MM.1S (cell line): ENCODE results near the gene SGCG.

ENCODE experiments used
- DNase-seq: peaks from one replicate; pipeline ENCODE4 v3.0.0-alpha.2; 2015
- H2AFZ ChIP-seq: fragments of 300-600 bp; sonication (generic); 2 replicates; pipeline ENCODE4 v1.6.0; 2016; ENCODE audit warnings: antibody characterized with exemption, low read length
- H3F3A ChIP-seq: fragments of 300-600 bp; sonication (generic); 2 replicates; pipeline ENCODE4 v1.6.1; 2016; ENCODE audit warnings: mild to moderate bottlenecking, antibody characterized with exemption, low read length, moderate library complexity, mixed read lengths; ENCODE audit not compliant: insufficient read depth
- H3K27ac ChIP-seq: fragments of 300-600 bp; sonication (generic); 2 replicates; pipeline ENCODE4 v1.5.1; 2016; ENCODE audit warnings: mild to moderate bottlenecking, low read length
- H3K27me3 ChIP-seq: fragments of 300-600 bp; sonication (generic); replicated peaks from 2 replicates; pipeline ENCODE4 v1.6.0; 2016; ENCODE audit warnings: low read length; ENCODE audit not compliant: insufficient read depth
- H3K36me3 ChIP-seq: fragments of 300-600 bp; sonication (generic); replicated peaks from 2 replicates; pipeline ENCODE4 v1.6.1; 2016; ENCODE audit warnings: mild to moderate bottlenecking, low read length, mixed read lengths; ENCODE audit not compliant: insufficient read depth
- H3K4me1 ChIP-seq: fragments of 300-600 bp; sonication (generic); 2 replicates; pipeline ENCODE4 v1.6.1; 2016; ENCODE audit warnings: low read length, mixed read lengths
- H3K4me2 ChIP-seq: fragments of 300-600 bp; sonication (generic); 2 replicates; pipeline ENCODE4 v1.6.0; 2016; ENCODE audit warnings: low read depth, low read length
- H3K4me3 ChIP-seq: fragments of 300-600 bp; sonication (generic); 2 replicates; pipeline ENCODE4 v1.5.1; 2016; ENCODE audit warnings: low read length, mixed read lengths
- H3K79me2 ChIP-seq: fragments of 300-600 bp; sonication (generic); 2 replicates; pipeline ENCODE4 v1.6.1; 2016; ENCODE audit warnings: mixed run types, low read length, mixed read lengths
- H3K9ac ChIP-seq: fragments of 300-600 bp; sonication (generic); 2 replicates; pipeline ENCODE4 v1.6.1; 2016; ENCODE audit warnings: low read length, mixed read lengths
- H3K9me2 ChIP-seq: fragments of 300-600 bp; sonication (generic); replicated peaks from 2 replicates; pipeline ENCODE4 v1.6.1; 2016; ENCODE audit warnings: mild to moderate bottlenecking, low read length, mixed read lengths; ENCODE audit not compliant: insufficient read depth
- H3K9me3 ChIP-seq: fragments of 300-600 bp; sonication (generic); replicated peaks from 2 replicates; pipeline ENCODE4 v1.6.1; 2016; ENCODE audit warnings: mild to moderate bottlenecking, low read length, mixed read lengths; ENCODE audit not compliant: insufficient read depth
- H4K20me1 ChIP-seq: fragments of 300-600 bp; sonication (generic); 2 replicates; pipeline ENCODE4 v1.6.1; 2016; ENCODE audit warnings: mild to moderate bottlenecking, low read length, moderate library complexity, mixed read lengths; ENCODE audit not compliant: insufficient read depth
- EZH2 ChIP-seq: fragments of 300-600 bp; sonication (generic); optimal IDR thresholded peaks from 2 replicates; pipeline ENCODE3; 2017; ENCODE audit warnings: low read depth, mild to moderate bottlenecking, antibody characterized with exemption, low read length, mixed read lengths
- EZH2phosphoT487 ChIP-seq: fragments of 300-600 bp; sonication (generic); IDR thresholded peaks from 2 replicates; pipeline ENCODE4 v1.6.1; 2018; ENCODE audit warnings: antibody characterized with exemption, low read length
- TF ChIP-seq, protein P1 (sequence below): fragments of 300-600 bp; sonication (generic); IDR thresholded peaks from 2 replicates; pipeline ENCODE4 v1.5.1; 2016; ENCODE audit warnings: antibody characterized with exemption, low read length, mixed read lengths

Gene SGCG

DNA sequence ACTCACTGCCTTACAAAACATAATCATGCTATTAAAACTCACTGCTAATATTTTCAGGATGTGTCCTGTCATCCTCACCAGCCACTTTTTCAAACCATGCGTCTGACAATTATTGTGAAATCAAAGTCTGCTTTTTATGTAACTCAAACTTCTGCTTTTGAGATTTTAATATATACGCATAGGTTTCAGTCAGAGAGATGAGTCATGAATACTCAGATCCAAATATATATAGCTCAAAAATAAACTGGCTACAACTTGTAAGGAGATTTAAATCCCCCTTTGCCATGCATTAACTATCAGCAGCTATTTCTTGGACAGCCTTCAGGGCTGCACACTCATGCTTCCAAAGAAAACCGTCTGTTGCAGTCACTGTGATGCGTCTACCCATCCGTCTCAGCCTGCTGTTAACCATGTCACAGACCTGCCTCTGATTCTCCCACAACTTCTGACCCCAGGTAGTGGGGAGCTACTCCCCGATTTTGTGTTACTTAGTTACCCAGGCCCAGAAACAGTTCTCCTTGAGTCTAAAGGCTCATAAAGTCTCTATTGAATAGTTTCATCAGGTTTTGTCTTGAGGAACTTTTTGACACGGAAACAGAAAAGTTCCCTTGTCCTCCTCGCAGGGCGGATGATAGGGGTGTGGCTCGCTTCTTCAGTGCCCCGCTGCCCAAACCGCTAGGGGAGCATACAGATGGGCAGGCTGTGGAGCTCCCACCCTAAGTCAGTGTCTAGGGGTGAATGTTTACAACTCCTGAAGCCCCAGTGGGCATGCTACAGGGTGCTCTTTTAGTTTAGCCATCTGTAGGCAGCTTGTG is 33.8 kb upstream of the SGCG start:
- Histone ChIP-seq H3K4me2 (no peak overlapping the region), H3K27ac (no peak overlapping the region), H3K79me2 (no peaks in the 10 kb centered on the region), H3K4me3 (no peak overlapping the region), H3K4me1 (no peaks in the 10 kb centered on the region), H3K9me2 (no peaks in the 10 kb centered on the region), H3K27me3 (no peaks in the 10 kb centered on the region), H3K9me3 (no peaks in the 10 kb centered on the region), H4K20me1 (no peaks in the 10 kb centered on the region), H3F3A (no peaks in the 10 kb centered on the region), H2AFZ (no peak overlapping the region), H3K9ac (no peak overlapping the region), H3K36me3 (no peaks in the 10 kb centered on the region)
- no peak for TF ChIP-seq EZH2
- no peak for TF ChIP-seq EZH2phosphoT487
- TF ChIP-seq, protein P1, sequence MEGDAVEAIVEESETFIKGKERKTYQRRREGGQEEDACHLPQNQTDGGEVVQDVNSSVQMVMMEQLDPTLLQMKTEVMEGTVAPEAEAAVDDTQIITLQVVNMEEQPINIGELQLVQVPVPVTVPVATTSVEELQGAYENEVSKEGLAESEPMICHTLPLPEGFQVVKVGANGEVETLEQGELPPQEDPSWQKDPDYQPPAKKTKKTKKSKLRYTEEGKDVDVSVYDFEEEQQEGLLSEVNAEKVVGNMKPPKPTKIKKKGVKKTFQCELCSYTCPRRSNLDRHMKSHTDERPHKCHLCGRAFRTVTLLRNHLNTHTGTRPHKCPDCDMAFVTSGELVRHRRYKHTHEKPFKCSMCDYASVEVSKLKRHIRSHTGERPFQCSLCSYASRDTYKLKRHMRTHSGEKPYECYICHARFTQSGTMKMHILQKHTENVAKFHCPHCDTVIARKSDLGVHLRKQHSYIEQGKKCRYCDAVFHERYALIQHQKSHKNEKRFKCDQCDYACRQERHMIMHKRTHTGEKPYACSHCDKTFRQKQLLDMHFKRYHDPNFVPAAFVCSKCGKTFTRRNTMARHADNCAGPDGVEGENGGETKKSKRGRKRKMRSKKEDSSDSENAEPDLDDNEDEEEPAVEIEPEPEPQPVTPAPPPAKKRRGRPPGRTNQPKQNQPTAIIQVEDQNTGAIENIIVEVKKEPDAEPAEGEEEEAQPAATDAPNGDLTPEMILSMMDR, result no peak
- DNase-seq, result no peak

DNA sequence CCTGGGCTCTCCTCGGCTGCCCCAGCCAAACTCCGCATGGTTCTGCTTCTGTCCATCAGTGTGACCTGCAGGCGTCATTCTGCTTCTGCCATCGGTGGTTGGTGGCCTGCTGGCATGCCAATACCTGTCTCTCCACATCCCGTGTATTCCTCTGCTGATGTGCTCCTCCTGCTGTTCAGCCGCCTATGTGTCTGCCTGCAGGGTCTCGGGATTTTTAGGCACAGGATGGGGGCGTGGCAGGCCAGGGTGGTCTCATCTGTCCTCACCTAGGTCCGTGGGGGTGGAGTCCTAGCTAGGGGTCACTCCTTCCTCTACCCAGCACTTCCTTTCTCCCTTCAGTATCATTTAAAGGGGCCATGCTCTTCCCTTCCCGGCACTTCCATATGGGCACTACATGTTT is 33.0 kb upstream of the SGCG start:
- Histone ChIP-seq H3K9me3 (no peaks in the 10 kb centered on the region), H3K9me2 (no peaks in the 10 kb centered on the region), H3F3A (no peaks in the 10 kb centered on the region), H3K9ac (no peak overlapping the region), H3K4me3 (no peak overlapping the region), H3K4me1 (no peaks in the 10 kb centered on the region), H3K4me2 (no peak overlapping the region), H3K27ac (no peak overlapping the region), H4K20me1 (no peaks in the 10 kb centered on the region), H3K36me3 (no peaks in the 10 kb centered on the region), H3K79me2 (no peaks in the 10 kb centered on the region), H3K27me3 (no peaks in the 10 kb centered on the region), H2AFZ (no peak overlapping the region)
- TF ChIP-seq EZH2 (no peak), EZH2phosphoT487 (no peak)
- TF ChIP-seq, protein P1, result no peak
- no peak for DNase-seq

DNA sequence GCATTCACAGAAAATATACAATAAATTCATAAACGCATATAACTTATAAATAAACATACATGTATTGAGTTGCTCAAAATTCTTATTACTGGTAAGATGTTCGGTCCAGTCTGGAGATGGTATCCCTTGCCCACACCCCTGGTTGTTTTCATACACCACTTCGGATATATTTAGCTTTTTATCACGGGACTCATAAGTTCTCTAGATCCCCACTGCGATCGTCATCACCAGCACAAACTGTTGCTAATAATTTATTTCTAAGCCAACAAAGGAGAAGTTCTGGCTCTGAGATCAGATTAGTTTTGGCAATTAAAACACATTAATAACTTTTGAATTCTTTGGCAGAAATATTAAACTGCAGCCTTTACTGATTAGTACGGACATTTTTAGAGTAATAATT is 23.0 kb upstream of the SGCG start:
- no peaks in the 10 kb centered on the region for H3K9me2 ChIP-seq
- no peaks in the 10 kb centered on the region for H3K36me3 ChIP-seq
- H3K9ac ChIP-seq, result no peak overlapping the region
- no peak overlapping the region for H3K27ac ChIP-seq
- H3K4me2 ChIP-seq, result no peak overlapping the region
- H3F3A ChIP-seq, result no peaks in the 10 kb centered on the region
- H3K27me3 ChIP-seq, result no peaks in the 10 kb centered on the region
- DNase-seq, result no peak
- H3K4me3 ChIP-seq, result no peak overlapping the region
- no peaks in the 10 kb centered on the region for H3K4me1 ChIP-seq
- no peaks in the 10 kb centered on the region for H4K20me1 ChIP-seq
- H3K79me2 ChIP-seq, result no peaks in the 10 kb centered on the region
- H2AFZ ChIP-seq, result no peak overlapping the region
- no peak for TF ChIP-seq EZH2
- TF ChIP-seq, protein P1, result no peak
- no peak for TF ChIP-seq EZH2phosphoT487
- no peaks in the 10 kb centered on the region for H3K9me3 ChIP-seq
